ENCODE measurements around the gene TMEM30B.

GRCh38 chr14:61297581-61297980 lies 16.4 kb upstream of the TMEM30B start:
- TF ChIP-seq CTCF (IDR thresholded peaks at IDR 0.05; ENCODE audit: insufficient read depth, low read length) (no peak), POLR2AphosphoS5 (IDR thresholded peaks at IDR 0.05; ENCODE audit: low read depth) (no peak)
